Stimulated activated CD4-positive, alpha-beta T cell treated with anti-CD3 and anti-CD28 coated beads, Interleukin-15, amount 100 ng/mL, for 48 hours (primary cell): ENCODE data around the gene GTF2A1L.
"Not testable (repeated sequence)": the region's sequence is repeated elsewhere in the genome, so short reads cannot be mapped to it uniquely, and the experiment has no call there.

Experiments
- DNase-seq, 2 donors: peaks; one replicate each; pipeline ENCODE4 v3.0.0-alpha.2; 2020; ENCODE audit warnings: low read depth in 2 of 2

The GTF2A1L gene

DNA sequence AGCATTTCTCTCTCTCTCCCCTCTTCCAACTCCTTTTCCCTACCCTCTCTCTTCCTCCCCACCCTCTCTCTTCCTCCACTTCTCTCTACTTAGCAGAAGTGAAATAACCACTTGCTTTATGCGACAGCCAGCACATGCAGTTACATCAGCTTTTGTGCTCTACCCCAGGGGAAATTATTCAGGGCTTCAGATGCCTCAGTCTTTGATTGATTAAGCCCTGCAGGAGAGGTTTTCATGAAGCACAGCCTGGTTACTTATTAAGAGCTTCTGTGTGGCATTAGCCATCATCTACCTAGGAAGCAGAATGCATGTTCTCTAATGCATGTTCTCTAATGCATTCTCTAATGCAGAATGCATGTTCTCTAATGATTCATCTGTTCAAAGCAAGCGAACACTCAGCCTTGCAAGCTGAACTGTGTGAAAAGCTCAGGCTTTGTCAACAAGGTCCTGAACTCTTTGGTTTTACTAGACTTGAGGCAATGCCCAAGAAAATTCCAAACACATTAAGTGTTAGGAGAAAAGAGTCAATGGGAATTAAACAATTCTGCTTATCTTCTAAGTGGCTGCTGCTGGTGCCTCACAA, 81.8 kb downstream of the GTF2A1L start:
- DNase-seq = no peak

DNA sequence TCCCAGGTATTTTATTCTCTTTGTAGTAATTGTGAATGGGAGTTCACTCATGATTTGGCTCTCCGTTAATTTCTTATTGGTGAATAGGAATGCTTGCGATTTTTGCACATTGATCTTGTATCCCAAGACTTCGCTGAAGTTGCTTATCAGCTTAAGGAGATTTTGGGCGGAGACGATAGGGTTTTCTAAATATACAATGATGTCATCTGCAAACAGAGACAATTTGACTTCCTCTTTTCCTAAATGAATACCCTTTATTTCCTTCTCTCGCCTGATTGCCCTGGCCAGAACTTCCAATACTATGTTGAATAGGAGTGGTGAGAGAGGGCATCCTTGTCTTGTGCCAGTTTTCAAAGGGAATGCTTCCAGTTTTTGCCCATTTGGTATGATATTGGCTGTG, 86.0 kb downstream of the GTF2A1L start:
- not testable (repeated sequence) for DNase-seq

DNA sequence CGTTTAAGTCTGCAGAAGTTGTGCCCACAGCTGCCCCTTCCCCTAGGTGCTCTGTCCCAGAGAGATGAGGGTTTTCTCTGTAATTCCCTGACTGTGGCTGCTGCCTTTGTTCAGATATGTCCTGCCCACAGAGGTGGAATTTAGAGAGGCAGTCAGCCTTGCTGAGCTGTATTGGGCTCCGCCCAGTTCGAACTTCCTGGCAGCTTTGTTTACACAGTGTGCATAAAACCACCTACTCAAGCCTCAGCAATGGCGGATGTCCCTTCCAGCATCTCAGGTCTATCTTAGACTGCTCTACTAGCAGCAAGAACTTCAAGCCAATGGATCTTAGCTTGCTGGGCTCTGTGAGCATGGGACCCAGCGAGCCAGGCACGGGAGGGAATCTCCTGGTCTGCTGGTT, 89.8 kb downstream of the GTF2A1L start:
- DNase-seq = no peak

DNA sequence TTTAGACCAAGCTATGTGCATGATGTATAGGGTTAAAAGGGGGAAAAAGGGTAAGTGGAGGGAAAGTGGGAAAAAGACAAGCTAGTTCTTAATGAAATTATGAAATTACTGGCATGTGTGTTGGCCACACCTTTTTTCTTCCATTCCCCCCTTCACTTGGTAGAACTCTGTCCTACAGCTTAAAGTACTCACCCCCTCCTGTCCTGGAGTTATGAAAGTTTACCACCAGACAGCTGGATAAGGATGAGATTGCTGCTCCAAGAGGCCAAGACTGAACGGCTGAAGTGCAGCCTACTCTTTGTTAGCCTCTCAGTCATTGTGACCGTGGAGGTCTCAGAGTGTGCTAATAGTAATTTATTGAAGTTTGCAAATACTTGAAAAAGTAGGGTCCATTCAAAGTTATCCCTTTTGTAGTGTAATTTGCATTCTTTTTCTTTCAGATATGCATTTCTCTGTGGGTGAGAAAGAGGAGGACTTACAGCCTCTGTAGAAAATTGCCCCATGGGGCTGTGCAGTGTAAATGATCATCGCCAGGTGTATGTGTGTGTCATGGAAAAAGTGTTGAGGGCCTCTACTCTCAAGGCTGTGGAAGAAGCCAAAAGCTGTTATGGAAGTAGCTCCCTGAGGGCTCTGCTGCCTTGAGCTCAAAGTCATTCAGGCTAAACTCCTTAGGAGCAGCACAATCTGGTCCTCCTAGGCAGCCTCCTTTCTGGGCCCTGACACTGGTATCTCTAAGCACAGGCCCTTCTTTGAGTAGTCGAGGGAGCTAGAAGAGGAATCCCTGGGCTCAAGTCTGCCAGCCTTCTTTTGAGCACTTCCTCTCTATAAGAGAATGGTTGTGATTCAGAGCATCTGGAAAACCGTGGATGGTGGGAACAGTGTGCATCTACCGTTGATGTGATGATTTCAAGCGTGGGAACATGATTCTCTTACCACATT, 91.7 kb downstream of the GTF2A1L start:
- no peak for DNase-seq

DNA sequence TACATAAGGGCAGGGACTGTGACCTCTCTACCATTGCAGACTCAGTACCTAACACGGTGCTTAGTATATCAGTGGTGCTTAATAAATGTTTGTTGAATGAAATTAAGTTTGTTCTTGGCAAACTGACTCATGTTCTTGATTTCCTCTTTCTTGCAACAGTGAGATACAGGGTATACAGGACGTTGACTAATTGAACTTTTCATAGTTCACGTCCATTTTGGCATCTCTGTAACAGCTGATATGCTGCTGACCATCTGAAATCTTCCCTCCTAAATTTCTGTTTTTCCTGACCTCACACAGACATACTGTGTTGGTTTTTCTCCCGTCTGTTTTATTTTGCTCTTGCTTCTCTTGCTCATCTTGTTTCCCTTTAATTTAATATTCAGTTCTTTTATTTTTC, 93.7 kb downstream of the GTF2A1L start:
- no peak for DNase-seq

DNA sequence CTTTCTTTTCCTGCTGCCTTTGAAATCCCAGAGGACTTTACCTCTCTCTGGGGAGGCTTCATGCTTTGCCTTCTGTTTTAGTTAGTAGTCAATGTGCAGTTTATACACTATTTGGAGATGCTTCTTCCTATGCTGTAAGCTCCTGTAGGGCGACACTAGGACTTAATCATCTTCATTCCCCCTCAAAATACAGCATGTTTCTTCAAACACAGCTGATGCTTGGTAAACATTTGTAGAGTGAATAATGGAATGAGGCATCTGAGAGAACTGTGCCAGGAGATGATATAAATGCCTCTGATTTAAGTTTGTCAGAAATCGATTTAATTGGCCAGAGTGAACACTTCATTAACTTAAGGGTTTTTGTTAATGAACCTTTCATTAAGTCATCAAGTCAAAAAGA, 94.5 kb downstream of the GTF2A1L start:
- DNase-seq = no peak

DNA sequence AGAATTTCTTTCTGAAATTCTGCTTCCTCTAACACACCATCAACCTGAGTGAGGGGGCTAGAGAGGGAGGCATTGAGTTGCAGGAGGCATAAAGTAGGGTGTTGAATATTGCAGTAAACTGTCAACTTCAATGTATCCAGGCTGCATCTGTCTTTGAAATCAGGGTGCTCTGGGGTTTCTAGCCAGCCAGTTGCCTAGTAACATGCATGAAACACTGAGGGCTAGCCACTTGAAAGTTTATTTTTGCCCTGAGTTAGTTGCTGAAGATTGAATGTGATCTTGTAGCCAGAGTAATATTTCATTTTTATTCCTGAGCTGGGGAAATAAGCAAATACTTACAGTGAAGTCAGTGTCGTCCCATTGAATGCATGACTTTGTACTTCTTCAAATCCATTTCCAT, 96.0 kb downstream of the GTF2A1L start:
- DNase-seq = no peak

DNA sequence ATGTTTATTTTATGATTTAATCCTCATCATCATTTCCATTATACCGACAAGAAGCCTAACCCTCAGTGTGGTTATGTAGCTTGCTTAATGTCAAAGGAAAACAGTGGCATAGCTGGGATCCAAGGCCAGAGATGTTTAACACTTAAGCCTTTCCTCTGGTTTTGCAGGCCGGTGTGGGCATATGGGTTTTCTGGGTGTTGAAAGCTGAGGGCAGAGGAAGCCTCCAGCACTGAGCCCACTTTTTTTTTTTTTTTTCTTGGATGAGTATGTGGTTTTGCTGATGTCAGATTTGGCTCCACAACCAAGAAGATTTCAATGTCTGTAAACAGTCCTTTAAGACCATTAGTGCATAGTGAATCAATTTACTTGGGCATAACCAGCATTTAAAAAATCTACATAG, 96.6 kb downstream of the GTF2A1L start:
- no peak for DNase-seq

DNA sequence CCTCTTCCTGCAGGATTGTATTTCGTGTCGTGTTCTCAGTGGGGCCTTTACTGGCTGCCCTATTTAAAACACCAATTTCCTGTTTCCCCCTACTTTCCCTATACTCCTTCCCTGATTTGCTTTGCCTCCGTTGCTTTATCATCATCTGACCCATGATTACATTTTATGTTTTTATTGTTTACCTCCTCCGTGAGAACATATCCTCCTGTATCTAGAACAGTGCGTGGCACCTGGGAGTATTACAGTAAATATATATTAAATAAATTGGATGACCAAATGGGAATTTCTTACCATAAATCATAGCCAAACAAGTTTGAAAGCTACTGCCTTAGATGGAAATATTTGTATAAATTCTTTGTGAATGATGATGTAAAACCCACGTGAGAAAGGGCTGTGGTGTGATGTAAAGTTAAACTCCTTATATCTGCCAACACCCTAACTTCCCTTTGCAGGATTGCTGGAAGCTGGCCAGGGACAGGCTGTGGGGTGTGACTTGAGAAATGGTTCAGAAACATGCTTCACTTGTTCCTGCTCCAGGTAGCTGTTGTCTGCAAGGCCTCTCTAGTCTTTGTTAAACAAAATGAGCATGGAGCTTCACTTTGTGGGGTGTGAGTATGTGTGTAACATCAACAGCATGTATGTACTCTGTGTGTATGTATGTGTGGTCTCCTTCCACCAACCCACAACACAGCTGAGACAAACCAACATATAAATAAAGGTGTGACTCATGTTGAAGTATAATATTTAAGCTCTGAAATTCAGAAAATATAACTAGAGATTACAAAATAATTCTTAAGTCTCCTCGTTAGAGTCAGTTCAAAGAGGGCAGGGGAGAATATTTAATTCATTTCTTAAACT, 97.6 kb downstream of the GTF2A1L start:
- DNase-seq = no peak

DNA sequence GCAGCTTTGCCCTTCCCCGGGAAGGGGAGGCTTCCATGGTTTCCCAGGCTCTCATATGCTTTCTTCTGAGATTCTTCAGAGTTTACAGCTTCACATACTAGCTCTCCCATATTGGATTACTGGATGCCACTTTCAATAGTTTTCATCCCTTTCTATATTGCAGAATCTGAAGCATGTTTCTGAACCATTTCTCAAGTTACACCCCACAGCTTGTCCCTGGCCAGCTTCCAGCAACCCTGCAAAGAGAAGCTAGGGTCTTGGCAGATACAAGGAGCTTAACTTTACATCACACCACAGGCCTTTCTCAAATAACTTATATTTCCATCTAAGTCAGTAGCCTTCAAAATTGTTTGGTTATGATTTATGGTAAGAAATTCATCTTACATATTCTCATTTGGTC, 98.3 kb downstream of the GTF2A1L start:
- no peak for DNase-seq

DNA sequence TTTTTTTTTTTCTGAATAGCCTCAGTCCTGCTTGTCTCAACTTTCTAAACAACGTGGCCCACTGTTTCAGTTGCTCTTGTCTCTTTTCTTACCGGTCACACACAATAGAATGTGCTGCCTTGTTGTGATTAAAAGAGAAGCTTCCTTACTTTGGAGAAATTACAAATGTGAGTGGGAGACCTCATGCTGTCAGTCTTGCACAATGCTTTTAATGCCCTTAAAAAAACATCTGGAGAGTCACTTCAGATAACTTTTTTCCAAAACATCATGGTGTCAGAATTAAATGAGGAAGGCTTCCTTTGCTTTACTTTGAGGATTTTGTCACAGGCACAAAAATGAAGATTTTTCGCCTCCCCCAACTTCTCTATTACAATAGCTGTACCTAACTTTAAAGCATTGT, 100.2 kb downstream of the GTF2A1L start:
- DNase-seq = no peak

DNA sequence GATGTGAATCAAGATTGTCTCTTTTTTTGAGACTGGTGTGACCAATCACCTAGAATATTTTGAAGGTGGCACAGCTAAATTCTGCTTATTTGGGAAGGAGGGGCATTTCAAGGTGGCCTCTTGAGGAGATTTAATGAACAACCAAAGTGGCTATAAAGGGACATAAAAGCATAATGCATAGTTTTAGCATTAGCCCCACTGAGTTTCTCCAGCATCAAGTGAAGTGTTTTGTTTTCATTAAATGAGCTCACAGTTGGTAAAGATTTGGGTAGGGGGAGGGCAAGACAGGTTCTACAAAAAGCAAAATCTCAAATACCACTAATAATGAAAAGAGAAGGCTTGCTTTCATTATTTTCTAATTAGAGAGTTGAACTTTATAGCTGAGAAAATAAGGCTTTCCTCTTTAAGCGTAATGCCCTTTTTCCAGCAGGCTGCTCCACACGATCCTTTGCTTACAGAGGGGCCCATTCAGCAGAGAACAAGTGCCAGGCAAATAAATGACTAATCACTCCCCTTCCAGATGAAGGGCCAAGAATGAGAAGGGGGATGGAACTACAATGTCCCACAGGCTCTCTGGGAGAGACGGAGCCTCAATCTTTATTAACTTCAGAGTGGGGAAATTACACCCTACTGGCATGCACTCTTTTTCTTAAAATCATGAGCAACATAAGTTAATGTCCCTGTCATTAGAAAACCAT, 102.0 kb downstream of the GTF2A1L start:
- no peak for DNase-seq

DNA sequence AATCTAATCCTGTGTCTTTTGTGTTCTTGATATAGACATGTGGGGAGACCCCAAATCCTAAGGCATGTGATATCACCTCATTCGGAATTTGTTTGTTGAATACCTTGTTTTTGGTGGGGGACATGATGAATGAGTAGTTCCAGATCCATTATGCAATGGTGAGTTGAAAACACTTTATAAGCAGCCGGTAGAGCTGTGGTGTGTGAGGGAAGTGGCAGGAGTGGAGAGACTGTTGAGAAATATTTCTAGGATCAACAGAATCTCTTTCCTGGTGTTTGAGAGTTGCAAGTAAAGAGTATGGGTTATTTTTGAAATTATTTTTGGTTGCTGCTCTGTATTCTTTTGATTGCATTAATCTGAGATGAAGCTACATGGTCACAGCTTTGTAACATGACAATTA, 103.5 kb downstream of the GTF2A1L start:
- DNase-seq = no peak

DNA sequence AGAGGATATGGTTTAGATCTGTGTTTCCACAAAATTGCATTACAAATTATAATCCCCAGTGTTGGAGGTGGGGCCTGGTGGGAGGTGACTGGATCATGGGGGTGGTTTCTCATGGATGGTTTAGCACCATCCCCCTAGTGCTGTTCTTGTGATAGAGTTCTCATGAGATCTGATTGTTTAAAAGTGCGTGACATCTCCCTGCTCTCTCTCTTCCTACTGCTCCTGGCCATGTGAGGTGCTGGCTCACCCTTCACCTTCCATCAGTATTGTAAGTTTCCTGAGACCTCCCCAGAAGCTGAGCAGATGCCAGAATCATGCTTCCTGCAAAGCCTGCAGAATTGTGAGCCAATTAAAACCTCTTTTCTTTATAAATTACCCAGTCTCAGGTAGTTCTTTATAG, 104.7 kb downstream of the GTF2A1L start:
- DNase-seq = no peak

DNA sequence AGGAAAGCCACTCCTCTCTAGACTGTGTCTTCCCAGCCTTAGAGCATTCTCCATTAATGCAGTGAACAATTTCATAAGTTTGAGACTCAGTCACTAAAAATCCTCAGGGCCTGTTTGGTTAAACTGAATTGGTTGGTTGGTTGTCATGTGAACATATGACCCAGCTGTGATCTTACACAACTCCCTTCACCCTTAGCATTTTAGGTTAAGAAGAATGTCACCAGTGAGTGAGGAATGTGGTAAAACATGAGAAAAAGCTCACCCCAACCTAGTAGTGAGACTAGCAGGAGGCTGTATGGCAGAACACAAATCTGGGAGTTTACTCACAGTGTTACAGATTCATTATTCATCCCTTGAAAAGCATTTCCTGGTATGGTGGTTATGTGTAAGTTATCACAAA, 105.5 kb downstream of the GTF2A1L start:
- DNase-seq = no peak

DNA sequence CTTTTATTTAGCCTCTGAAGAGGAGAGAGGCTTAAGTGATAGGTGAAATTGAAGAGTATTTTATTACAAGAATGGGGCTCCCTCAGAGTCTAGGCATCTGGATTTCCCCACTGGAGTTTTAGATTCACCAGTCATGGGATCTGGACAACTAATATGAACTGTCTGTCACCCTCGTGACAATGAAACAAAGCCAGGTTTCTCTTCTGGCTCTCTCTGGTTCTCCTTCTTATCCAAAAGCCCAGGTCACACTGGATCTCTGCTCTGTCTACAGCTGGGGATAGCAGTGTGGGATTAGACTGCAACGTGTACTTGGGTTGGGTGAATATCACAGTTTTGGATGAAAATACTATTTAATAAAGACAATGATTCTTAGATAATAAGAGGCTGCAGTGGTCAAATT, 106.6 kb downstream of the GTF2A1L start:
- no peak for DNase-seq

DNA sequence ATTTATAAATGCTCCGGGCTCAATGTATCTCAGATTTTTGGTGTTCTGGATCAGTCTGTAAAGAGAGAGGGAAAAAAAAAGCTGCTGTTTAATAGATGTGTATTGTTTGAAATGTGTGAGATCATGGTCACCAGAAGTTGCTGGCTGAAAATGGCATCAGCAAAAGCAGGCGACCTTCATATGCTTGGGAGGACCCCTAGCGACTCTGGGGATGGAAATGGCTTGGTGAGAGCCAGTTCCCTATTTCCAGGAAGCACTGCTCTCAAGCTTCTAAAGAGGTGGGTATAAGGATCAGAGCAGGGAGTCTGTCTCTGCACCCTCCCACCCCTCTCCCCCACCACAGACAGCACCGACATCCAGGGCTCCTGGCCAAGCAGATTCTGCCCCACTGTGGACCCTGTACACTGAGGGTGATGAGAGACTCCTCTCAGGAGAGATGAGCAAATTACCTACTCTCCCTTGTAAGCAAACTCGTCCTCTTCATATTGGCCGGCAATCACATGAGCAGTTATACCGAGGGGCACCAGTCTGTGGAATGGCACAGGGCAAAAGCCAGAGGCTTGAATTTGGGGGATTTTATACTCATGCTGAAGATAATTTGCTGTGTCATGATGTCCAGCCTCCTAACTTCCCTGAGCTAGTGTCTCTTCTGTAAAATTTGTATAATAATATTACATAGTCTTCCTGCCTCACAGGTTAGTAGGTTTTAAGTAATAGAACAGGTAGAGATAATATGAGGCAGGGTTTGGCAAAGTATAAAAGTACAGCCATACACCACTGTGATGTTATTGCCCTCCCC, 108.2 kb downstream of the GTF2A1L start:
- no peak for DNase-seq

DNA sequence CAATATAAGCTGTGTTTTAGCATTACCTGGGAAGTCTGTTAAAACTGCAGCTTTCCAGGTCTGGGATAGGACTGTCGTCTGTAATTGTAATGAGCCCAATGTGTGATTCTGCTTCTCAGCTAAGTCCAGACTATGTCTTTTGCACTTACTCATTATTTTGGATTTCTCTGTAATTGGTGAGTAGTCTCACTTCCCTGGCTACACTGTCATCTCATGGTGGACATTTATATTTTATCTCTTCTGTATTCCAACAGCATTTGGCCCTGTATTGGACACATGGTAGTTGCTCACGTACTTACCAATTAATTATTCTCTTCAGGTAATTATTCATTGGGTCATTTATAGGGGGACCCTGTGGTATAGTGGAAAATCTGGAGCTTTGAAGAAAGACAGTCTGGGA, 109.9 kb downstream of the GTF2A1L start:
- DNase-seq = no peak

DNA sequence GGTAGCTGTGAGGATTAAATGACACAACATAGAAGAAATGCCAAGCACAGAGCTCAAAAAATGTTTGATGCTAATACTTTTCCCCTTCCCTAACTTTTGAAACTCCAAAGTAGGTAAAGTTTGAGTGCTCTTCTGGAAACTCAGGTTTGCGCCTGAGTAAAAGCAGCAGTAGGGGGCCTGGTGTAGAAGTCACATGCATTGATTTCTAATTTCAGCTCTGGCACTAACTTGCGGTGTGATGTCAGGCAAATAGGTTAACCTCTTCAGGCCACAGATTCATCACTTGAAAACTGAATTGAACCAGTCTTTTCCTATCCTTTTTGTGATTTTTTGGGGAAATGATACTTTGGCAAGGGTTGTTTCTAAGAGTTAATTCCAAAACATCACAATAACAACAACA, 110.6 kb downstream of the GTF2A1L start:
- DNase-seq = no peak

DNA sequence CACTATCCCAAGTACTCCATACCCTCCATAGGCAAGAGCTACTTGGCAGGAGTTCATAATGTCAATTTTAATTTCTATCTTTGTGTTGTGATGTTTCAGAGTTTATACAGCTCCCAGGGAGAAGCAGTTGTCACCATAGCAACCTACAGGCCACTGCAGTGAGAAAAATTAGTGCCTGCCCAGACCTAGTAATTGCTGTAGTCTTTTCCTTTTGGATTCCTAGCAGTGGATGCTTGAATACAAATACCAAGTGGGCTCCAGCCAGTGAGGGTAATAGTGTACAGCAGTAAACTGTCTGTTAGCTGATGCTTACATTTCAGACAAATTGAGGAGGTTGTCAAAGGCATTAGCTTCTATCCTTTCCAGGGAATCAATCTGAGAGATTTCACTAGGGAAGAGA, 111.2 kb downstream of the GTF2A1L start:
- DNase-seq = no peak
